Measurements from ENCODE around the gene TAL2.

Gene TAL2

GRCh38 chr9:105679257-105680022, 17.2 kb downstream of the TAL2 start:
- TF ChIP-seq, protein P1, sequence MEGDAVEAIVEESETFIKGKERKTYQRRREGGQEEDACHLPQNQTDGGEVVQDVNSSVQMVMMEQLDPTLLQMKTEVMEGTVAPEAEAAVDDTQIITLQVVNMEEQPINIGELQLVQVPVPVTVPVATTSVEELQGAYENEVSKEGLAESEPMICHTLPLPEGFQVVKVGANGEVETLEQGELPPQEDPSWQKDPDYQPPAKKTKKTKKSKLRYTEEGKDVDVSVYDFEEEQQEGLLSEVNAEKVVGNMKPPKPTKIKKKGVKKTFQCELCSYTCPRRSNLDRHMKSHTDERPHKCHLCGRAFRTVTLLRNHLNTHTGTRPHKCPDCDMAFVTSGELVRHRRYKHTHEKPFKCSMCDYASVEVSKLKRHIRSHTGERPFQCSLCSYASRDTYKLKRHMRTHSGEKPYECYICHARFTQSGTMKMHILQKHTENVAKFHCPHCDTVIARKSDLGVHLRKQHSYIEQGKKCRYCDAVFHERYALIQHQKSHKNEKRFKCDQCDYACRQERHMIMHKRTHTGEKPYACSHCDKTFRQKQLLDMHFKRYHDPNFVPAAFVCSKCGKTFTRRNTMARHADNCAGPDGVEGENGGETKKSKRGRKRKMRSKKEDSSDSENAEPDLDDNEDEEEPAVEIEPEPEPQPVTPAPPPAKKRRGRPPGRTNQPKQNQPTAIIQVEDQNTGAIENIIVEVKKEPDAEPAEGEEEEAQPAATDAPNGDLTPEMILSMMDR (IDR thresholded peaks at IDR 0.05; ENCODE audit: extremely low read depth, insufficient read depth, missing control alignments) = no peak
- DNase-seq (ENCODE audit: low spot score) = no peak
- in situ Hi-C loops (cut with MboI; ENCODE audit: low pct_unique_long_range_greater_than_20kb, low sequenced_read_pairs, unreplicated experiment) = no loop called here

GRCh38 chr9:105681313-105681712, 19.1 kb downstream of the TAL2 start:
- TF ChIP-seq, protein P1 (IDR thresholded peaks at IDR 0.05; ENCODE audit: extremely low read depth, insufficient read depth, missing control alignments) = no peak
- no peak for DNase-seq (ENCODE audit: low spot score)
- in situ Hi-C loops (cut with MboI; ENCODE audit: low pct_unique_long_range_greater_than_20kb, low sequenced_read_pairs, unreplicated experiment) = no loop called here

GRCh38 chr9:105681724-105682123, 19.5 kb downstream of the TAL2 start:
- TF ChIP-seq, protein P1 (IDR thresholded peaks at IDR 0.05; ENCODE audit: extremely low read depth, insufficient read depth, missing control alignments) = no peak
- no peak for DNase-seq (ENCODE audit: low spot score)
- in situ Hi-C loops (cut with MboI; ENCODE audit: low pct_unique_long_range_greater_than_20kb, low sequenced_read_pairs, unreplicated experiment) = no loop called here

DNA sequence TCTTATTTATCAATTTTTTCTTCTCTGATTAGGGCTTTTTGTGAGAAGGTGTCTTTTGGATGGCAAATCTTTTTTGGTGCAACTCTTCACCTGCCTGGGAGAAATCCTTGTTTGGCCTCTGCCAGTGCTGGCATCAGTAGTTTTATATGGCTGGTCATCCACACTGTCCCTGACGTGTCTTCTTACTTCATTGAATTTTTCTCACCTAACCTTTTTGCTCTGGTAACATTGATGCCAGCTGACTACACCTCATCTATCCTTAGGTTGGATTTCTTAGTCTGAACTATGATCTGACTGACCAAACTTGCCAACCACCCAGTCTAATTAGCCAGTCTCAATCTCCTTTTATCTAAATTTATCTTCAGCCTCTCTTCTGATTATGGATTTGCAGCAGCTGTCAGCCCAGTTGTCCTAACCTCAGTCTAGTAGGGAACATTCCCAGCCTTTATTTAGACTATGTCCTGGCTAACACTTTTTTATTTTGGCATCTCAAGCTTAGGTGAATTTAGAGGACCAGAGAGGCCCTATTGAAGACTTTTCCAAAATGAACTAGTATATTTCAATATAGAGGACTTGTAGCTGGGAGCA, 21.5 kb downstream of the TAL2 start:
- in situ Hi-C loops (cut with MboI; ENCODE audit: low pct_unique_long_range_greater_than_20kb, low sequenced_read_pairs, unreplicated experiment) = no loop called here
- TF ChIP-seq, protein P1 (IDR thresholded peaks at IDR 0.05; ENCODE audit: extremely low read depth, insufficient read depth, missing control alignments) = no peak
- no peak for DNase-seq (ENCODE audit: low spot score)

- in situ Hi-C loops (cut with MboI; ENCODE audit: low pct_unique_long_range_greater_than_20kb, low sequenced_read_pairs, unreplicated experiment) = no loop called here
- no peak for DNase-seq (ENCODE audit: low spot score)
- TF ChIP-seq, protein P1 (IDR thresholded peaks at IDR 0.05; ENCODE audit: extremely low read depth, insufficient read depth, missing control alignments) = no peak
These were observed 24.7 kb downstream of the TAL2 start for GRCh38 chr9:105686936-105687335.

GRCh38 chr9:105690742-105691141, 28.5 kb downstream of the TAL2 start:
- TF ChIP-seq, protein P1 (IDR thresholded peaks at IDR 0.05; ENCODE audit: extremely low read depth, insufficient read depth, missing control alignments) = peak; percentile 36
- no peak for DNase-seq (ENCODE audit: low spot score)
- in situ Hi-C loops (cut with MboI; ENCODE audit: low pct_unique_long_range_greater_than_20kb, low sequenced_read_pairs, unreplicated experiment) = no loop called here
